ENCODE results near the gene TRA2A. TPM values are rescaled to one million over a fixed set of nuclear protein-coding genes. Genes with fewer than 3 reads are reported as not detected.

The TRA2A gene
- polyA plus RNA-seq, 10 donors, result 83.7 to 164 (median 112) TPM

DNA sequence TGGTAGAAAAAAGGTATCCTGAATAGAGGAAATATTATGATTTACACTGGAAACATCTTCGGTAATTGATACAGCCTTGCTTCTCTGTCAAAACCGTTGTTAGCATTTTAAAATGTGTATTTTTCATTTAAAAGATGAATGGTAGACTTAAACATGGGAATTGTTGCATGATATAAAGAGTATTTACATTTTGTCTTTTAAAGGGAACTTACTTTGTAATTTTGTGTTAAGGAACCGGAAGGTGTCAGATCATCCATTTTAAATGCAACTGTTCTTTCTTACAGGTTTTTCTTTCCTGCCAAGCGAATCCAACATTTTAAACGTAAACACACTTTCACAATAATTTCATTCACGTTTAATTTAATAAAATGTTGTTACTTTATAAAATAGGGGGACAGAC, 59.7 kb downstream of the TRA2A start:
- peak in 1 of 3 donors; percentile 52 for DNase-seq

DNA sequence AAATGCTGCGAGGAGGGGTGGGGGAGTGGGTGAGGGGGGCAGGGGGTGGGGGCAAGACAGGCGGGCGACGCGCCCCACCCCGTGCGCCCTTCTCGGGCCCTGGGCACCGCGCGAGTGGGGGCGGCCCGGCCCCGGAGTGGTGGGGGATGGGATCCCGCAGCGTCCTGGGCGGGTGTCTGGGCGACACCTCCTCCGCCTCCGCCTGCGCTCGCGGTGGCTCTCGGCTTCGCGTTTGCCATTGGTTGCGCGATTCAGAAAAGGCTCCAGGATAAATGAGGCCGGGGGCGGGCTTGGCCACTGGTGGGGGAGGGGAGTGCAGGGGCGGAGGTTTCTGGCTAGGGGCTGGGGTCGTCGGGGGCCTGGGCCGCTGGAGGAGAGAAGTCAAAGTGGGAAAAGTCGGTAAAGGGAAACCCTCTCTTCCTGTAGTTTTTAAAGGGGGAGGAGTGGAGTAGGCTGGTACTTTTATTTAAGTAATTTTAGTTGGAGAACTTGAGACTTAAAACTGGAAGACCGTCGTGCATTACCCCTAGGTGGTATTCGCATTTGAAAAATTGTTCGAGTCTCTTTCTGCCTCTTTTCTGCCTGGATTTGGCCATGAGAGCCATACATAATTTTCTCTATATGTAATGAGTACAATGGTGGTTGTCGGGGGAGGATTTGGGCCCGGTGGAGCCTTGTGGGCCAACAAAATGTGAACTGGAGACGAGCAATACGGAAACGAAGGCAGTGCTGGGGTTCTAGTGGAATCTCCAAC, 60.5 kb downstream of the TRA2A start:
- DNase-seq, result peak; percentile 87 to 95 (median 91)

DNA sequence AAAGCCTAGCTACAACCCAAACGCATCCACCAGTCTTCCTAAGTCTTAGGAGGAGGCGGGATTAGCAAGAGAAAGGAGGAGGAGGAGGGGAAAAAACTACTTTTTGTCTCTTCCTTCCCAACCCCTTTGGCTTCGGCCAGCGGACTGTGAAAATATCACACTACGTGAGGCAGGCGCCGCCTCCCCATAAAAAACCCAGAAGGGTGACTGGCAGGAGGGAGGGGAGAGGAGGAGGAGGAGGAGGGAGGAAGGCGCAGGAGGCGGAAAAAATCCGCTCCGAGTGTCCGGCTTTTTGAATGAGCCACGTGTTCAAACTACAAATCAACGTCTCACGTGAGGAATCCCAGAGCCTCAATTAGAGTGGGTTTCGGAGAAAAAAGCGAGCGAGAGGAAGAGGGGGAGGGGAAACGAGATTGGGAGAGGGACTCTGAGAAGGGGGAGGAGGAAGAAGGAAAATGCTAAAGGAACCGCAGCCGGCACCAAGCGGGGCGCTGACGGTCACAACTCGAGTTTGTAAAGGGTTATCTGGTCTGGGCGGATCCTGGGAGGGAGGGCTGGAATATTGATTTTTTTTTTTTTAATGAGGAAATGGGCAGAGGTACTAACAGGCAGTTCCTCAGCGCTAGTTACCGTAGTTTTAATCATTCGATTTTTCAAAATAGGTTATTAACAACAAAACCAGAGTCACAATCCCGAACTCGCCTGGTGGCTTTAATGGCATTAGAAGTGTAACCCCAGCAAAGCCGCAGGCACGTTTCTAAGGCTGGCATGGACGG, 61.3 kb downstream of the TRA2A start, which contains the start of gene IGF2BP3:
IGF2BP3 (minus strand) TSS at position 162 of the 776 bp plus-strand sequence. CDS start 381 bp downstream, outside the sequence.
- peak; percentile 94 to 98 (median 98) for DNase-seq

DNA sequence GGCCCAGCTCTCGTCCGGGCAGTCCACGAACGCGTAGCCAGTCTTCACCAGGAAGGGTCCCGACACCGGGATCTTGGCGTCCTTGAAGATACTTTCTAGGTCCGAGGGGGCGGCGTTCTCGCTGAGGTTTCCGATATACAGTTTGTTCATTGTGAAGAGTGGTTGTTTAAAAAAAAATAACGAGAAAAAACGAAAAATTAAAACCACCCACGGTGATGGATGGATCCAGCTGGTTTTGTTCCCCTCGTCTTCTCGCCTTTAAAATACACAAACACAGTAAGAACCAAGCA, 61.9 kb downstream of the TRA2A start:
- DNase-seq, result no peak

DNA sequence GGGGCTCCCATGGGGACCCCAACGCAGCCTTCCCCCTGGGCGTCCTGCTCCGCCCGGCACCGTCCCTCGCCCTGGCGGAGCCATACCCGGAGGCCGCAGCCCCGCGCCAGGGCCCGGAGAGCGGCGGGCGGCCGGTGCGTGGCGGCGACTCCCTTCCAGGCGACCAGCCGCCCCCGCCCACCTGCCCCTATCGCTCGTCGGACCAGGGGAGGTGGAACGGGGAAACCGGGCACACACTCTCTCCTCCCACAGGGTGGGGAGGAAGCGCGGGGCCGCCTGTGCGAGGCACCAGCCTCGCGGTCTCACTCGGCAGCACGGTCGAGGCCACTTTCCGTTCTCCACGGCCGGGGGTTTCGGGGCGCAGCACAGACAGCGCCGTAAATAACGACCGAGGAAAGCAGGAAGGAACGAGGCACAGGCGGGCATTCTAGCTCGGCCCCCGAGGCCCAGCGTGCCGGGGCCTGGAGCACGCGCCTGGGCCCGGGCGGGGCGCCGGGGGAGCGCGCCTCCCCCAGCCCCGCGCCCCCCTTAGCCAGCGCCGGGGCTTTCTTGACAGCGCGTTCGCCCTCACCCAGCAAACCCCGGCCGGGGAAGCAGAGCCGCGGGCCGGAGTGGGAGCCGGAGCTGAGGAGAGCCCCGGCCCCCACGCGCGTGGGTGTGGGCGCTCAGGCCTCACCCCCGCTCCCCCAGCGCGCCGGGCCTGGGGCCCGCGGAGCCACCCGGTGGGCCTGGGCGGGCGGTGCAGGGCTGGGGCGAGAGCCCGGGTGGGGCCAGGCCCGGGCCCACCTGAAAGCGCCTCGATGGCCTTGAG, 62.4 kb downstream of the TRA2A start:
- DNase-seq, result peak in 2 of 3 donors; percentile 65 to 89

DNA sequence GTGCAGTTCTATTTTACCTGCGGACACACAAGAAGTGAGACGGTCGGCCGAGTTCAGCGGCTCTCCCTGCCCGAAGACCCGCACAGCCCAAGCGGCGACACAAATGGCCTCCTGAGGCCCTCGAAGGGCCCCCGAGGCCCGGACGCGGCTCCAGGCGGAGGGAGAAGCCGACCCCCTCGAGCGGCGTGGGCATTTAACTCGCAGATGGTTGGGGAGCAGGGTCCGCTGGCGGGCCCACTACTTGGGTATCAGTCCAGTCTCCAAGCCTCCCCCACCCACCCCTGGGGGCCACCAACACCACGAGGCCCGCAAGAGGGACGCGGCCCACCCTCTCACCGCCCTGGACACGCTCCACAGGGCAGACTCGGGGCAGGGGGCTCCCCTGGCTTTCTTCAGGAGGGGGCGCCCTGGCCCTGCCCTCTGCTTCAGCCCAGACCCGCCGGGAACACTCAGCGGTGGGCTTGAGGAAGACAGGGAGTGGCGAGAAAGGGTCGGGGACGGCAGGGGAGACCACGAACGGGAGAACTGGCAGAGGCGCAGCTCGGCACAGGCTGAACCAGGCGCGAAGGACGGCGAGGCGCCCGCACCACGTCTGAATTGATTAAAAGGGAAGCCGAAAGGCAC, 63.1 kb downstream of the TRA2A start:
- DNase-seq, result peak in 1 of 3 donors; percentile 81

DNA sequence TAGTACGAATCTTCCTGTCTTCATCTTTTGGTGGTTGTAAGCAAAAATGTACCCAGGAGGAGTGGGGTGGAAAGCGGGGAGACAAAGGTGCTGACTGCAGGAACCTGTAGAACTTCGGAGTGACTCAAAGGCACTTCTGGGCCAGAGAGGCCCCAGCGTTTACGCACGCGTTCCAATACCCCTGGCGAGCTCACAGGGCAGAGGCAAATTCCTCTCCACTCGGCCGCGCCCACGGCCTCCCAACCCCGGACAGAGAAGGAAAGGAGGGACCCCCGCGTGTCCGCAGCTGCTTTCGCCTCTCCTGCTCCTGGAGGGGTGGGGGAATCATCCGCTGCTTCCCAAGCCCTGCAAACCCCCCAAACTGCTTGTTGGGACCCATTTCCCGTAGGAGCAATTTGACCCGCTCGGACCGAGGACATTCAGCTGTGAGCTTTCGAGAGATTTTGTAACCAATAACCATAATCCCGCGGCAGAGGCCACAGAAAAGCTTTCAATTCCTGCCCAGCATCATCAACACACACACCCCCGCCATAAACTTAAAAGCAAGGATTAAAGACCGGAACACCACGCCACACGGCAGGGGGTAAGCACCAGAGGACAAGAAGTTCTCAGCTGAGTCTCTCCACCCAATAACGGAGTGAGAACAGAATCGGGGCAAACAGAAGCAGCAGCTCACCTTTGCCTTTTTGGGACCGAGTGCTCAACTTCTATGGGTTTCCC, 63.8 kb downstream of the TRA2A start:
- peak; percentile 48 to 87 (median 61) for DNase-seq

DNA sequence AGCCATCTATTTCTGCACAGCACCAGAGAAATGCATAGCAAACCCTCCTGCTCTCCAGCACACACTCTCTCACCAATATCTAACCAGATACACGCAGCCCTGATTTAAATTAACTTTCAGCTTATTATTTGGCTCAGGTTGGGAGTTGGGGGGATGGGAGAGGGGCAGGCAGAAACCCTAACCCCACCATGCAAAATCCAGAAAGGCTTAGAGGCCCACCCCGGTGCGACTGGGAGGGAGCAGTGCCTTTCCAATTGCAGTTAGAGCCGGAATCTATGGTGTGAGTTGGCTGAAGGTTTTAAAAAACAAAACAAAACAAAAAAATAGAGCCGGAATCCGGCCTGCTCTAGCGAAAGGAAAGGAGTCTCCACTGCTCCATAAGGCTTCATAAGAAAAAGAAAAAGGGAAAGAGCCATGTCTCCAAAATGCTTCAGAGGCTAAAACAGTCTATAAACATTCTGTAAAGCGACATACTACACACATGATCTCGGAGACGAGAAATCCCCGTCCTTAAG, 64.4 kb downstream of the TRA2A start:
- DNase-seq, result peak in 1 of 3 donors; percentile 70

DNA sequence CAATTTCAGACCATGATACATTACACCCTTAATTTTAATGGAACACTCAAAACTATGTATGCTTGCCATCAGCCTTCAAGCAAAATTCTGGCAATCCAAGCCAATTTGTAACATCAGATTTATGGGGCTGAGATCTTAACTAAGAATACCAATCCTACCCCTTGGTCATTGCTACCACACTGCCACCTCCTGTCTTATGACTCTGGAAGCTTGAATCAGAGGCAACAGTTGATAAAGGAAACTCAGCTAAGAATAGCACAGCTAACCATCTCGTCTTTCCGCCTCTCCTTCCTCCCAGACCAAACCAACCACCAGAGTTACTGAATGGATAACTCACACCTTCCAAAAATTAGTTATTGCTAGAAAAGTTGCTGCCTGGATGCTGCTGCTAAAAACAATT, 68.9 kb downstream of the TRA2A start:
- peak in 2 of 3 donors; percentile 40 to 51 for DNase-seq

DNA sequence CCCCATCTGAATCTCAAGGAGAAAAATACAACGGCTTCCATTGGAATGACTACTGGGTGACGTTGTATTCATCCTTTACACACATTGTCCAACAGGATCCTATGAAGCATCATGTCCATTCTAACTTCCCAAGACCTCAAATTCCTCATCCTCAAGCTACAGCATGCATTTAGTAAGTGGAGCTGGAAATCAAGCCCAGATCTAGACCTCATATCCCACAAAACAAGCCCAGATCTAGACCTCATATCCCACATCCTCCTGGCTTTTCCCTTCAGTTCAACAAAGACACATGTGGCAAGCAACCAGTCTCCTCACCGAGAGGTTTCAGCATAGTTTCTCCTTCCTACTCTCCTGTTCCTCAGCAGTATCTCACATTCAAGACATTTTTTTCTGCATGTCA, 73.7 kb downstream of the TRA2A start:
- DNase-seq, result no peak

DNA sequence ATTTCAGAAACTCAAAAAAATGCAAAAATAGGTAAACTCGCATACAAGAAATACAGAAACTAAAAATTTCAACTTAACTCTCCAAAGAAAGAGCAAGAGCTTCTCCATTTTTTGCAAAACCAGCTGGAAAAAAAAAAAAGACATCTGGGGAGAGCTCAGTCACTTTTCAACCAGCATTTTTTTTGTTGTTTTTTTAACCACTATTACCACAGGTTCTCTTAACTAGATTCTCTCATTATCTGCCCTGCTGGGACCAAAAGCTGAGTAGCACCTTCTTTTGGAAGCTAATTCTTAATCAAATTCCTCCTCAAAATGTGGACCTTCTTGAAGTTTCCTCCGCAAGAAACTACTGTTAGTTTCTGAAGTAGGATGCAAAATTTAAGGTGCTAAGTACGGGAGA, 75.7 kb downstream of the TRA2A start:
- DNase-seq, result no peak

DNA sequence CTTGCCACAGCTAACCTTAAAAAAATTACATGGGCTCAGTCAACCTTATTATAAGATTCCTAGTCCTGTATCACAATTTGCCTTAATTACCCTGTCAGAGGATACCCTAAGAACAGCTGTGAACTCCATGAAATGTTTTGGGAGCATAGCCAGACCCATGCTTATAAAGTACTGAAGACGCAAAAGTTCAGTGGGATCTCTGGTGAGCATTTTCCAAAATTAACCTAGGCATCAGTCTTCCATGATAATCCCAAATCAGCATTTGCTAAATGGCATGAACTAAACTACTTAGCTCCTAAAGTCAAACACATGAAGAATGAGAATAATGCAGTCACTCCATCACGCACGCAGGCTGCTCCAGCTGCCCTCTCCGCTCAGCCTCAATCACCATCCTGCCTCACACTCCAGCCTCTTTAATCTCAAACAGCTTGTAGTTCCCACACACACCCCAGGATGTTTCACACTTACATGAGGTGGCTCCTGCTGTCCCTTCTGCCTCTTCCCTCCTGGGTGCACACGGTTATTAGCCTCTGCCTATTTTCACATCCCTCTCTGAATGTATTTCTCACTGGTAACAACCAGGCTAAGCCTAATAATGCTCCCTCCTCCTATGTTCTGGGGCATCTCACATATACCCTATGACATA, 76.8 kb downstream of the TRA2A start:
- DNase-seq, result no peak

Other genes starting within 250 kb of the TRA2A start
- gene MALSU1, start 232.6 kb downstream of the TRA2A start, polyA plus RNA-seq (ENCODE audit: insufficient read length in 10 of 10), result 10 to 100 TPM; 65.3 to 88.7 (median 72.4) TPM
- gene IGF2BP3, start 61.5 kb downstream of the TRA2A start, polyA plus RNA-seq (ENCODE audit: insufficient read length in 10 of 10), result 10 to 100 TPM; 20.6 to 39.0 (median 32.0) TPM
- gene CCDC126, start 65.4 kb upstream of the TRA2A start, polyA plus RNA-seq (ENCODE audit: insufficient read length in 10 of 10), result 1 to 10 TPM; 6.5 to 9.8 (median 8.0) TPM
- gene FAM221A, start 148.2 kb upstream of the TRA2A start, polyA plus RNA-seq (ENCODE audit: insufficient read length in 10 of 10), result 1 to 10 TPM; 1.6 to 5.1 (median 2.7) TPM
- 1 to 10 TPM in 7 of 10 donors, under 1 TPM in 3; 0.60 to 1.9 (median 1.2) TPM for gene STK31, start 178.2 kb upstream of the TRA2A start, polyA plus RNA-seq (ENCODE audit: insufficient read length in 10 of 10)

Measured in muscle of back (tissue), 11 donors.